Mesenteric fat pad (tissue), 1 donor: Measurements from ENCODE around the gene SNRNP70. TPM values are rescaled to one million over a fixed set of nuclear protein-coding genes. Genes with fewer than 3 reads are reported as not detected.

ENCODE experiments used
- DNase-seq: peaks from one replicate; pipeline ENCODE4 v3.0.0-alpha.2; 2020; ENCODE audit warnings: low spot score
- total RNA-seq: library from RNA; stranded (reverse); fragmentation: NEBNext Ultra II Directional; extraction: Animal tissue kit (Norgen Biotek cat#: 25700); gene quantifications from one replicate; pipeline ENCODE4 v1.2.1, GENCODE V29; 2021
- donor health status: DM: yes; HTN: yes; CAD: no.

The SNRNP70 gene
- total RNA-seq, 1 donor from 2014 or later = 148 TPM

DNA sequence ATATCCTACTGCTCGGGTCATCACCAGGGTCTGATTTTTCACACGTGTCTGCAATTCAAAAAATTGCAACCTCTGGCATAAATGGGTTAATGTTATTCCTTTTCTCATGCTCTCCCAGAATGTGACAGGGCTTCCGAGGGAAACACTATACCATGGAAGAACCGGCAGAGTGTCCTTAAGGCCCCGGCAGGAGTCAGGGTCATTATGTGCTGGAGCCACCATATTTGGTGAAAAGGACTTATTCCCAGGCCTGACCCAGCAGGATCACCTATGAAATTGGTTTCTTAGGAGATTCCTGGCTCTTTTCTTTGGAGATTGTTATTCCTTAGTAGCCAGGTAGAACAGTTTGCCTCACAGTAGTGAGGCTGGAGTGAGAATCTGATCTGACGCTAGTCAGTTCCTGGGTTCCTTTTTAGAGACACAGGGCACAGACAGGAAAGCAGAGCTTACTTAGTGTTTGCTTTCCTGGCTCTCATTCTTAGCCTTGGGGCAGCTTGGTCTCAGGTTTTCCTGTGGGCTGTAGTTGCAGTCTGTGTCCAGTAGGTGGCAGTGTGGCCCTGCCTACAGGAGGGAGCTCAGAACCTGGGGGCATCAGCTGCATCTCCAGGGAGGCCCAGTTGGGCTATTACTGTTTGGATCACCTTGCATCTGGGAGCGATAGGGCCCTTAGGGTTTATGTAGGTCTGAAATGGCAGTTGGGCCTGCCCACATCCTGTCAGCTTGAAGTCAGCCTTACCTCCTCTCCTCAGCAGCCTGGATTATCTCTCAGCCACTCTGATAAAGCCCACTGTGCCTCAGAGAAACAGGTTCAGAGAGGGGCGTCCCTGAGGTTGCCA, 12.4 kb downstream of the SNRNP70 start:
- no peak for DNase-seq

DNA sequence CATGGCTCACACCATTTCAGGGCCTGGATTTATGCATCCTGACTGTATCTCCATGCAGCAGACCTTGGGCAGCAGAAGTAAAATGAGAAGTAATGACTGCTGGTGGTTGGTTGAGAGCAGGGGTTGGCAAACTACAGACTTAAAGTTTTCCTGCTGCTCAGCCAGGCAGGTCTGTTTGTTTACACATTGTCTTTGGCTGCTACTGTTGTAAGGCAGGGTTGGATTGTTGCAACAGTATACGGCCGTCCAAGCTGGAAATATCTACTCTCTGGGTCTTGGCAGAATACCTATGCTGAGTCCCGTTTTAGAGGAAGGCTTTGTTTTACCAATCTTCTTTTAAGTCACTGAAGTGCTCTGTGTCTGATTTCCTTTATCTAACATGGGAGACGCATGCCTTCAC, 13.5 kb downstream of the SNRNP70 start:
- no peak for DNase-seq

DNA sequence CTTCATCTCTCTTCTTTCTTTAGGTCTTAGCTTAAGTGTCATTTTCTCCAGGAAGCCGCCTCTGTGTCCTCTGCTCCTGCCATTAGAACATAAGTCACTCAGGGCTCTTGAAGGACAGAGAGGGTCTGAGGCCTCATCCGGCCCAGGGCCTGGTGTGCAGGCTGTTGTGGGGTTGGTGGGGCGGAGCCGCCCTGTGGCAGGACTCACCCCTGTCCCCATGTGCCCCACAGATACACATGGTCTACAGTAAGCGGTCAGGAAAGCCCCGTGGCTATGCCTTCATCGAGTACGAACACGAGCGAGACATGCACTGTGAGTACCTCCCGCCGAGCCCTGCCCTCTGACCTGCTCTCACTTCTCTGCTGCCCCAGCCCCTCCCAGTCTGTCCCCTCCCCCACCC, 15.9 kb downstream of the SNRNP70 start:
- DNase-seq = no peak

DNA sequence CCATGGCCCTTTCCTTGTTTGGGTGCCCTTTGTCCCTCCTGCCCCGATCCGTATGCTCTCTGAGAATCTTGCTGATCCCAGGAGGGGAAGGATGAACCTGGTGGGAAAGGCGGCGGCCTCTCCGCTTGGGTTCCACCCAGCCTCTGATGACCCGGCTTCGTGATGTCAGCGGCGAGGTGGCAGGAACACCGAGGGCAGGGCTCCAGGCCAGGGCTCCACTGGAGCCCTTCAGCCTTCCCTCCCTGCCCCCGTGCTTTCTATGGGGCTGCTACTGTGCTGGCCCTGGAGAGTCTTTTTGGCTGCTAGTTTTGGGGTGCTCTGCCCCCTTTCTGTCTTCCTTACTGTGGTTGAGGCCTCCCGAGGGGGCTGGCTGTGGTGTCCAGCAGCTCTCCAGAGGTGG, 17.1 kb downstream of the SNRNP70 start:
- DNase-seq = no peak

DNA sequence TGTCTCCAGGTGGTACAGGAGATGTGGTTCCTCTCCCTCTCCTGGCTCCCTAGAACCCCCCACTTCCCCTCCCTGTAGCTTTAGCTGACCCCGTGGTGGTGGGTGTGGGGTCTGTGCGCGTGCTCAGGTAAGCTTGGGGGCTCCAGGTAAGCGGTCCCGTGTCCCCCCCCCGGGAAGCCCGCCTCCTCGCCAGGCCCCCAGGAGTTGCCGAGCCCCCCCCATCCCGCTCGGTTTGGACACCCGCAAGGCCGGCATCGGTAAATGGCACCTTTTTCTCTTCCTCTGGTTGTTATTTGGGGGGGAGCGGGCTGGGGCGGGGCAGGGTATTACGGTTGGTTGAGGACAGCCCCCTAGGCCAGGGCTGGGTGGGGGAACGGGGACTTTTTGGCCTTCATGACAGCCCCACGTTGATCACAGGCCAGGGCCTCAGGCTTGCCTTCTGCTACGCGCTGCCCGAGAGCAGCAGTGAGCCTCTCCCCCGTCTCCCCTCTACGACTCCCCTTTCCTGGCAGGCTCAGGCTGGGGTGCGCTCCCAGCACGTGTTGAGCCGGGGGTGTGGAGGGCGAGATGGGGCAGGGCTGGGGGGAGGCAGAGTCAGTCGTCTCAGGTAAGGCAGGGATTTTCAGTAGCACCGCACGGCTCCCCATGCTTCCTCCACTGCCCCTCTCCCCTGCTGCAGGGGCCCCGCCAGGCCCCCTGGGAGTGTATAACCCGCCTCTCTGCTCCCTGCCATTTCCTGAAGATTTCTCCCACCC, 18.3 kb downstream of the SNRNP70 start:
- DNase-seq = no peak

DNA sequence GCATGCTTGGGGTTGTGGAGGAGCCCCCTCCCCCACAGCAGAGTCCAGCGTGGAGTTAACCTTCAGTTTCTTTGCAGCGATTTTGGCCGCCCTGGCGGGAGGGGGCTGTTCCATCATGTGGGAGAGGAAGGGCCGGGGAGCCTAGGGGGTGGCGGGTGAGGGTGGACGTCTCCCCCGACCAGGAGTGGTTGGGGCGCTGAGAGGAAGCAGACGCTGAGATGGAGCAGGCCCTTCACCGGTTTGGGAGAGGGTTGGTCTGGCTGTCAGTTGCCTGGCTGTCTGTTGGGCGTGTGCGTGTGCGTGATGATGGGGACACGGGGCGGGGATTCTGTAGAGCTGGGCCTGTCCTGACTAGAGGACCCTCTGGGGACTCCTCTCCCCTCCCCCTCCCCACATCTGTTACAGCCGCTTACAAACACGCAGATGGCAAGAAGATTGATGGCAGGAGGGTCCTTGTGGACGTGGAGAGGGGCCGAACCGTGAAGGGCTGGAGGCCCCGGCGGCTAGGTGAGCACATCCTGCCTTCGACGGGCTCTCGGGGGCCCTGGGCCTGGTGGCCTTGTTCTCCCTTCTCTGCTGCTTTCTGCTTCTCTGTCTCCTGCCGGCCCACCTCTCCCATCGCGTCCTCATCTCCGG, 19.1 kb downstream of the SNRNP70 start:
- no peak for DNase-seq

DNA sequence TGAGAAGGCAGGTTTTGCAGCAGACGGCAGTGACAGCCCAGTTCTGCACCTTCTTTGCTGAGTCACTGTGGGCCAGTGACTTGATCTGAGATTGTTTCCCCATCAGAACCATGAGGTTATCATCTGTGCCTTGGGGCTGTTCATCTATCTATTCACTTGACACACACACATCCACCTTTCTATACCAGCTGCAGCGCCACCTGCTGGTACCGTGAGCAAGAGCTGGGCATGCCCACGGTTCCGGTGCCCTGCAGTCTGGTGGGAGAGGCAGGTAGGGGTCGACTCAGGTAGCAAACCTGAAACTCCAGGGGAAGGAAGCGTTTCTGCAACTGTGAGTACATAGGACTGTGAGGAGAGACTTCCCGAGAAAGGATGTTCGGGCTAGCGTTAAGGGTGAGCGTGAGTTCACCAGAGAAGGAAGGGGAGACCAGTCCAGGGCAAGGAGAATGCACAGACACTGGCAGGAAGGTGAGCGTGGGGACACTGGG, 21.4 kb downstream of the SNRNP70 start:
- no peak for DNase-seq

DNA sequence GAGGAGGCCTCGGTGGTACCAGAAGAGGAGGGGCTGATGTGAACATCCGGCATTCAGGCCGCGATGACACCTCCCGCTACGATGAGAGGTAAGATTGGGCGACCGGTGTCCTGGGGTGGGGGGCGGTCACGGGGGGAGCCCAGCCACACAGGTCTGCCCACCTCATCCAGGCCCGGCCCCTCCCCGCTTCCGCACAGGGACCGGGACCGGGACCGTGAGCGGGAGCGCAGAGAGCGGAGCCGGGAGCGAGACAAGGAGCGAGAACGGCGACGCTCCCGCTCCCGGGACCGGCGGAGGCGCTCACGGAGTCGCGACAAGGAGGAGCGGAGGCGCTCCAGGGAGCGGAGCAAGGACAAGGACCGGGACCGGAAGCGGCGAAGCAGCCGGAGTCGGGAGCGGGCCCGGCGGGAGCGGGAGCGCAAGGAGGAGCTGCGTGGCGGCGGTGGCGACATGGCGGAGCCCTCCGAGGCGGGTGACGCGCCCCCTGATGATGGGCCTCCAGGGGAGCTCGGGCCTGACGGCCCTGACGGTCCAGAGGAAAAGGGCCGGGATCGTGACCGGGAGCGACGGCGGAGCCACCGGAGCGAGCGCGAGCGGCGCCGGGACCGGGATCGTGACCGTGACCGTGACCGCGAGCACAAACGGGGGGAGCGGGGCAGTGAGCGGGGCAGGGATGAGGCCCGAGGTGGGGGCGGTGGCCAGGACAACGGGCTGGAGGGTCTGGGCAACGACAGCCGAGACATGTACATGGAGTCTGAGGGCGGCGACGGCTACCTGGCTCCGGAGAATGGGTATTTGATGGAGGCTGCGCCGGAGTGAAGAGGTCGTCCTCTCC, 22.6 kb downstream of the SNRNP70 start:
- no peak for DNase-seq

DNA sequence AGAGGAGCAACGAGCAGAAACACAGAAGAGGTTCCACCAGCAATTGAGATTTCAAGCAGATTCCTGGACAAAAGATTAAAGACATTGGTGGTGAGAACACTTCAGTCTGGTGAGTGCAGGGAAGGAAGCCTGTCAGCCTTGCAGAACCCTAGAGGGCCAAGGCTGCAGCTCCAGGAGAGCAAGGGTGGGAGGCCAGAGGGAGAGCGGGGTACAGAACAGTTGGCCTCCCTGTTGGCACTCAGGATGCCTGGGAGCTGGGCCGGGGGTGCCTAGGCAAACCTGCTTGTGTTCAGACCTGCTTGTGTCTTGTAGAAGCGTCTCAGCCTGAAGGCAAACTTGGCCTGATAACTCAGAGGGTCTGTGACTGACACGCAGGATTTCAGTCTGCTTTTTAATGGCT, 23.8 kb downstream of the SNRNP70 start:
- DNase-seq = no peak

DNA sequence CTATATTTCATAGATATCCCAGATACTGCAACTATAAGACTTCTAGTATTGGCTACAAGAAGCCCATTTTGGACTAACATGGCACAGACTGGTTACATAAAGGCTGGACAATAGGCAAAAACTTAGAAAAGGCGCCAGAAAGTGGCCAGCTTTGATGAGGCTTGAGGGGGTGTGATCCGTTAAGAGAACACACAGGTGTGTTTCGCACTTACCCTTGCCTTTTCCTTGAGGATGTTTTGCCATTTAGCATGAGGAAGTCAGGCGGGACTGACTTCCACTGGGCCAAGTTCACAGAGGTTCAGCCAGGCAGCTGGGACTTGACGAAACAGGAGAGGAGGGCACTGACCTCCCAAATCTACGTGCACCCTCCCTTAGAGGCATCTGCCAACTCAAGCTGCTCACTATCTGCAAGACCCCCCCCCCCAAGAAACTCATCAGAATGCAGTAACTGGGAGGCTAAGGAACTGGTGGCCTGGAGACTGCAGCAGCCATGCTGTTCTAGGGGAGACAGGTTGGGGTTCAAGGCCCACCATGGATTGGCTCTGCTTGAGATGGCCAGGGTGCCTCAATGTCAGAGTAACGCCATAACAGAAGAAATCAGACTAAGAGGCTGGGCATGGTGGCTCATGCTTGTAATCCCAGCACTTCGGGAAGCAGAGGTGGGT, 24.4 kb downstream of the SNRNP70 start:
- no peak for DNase-seq

DNA sequence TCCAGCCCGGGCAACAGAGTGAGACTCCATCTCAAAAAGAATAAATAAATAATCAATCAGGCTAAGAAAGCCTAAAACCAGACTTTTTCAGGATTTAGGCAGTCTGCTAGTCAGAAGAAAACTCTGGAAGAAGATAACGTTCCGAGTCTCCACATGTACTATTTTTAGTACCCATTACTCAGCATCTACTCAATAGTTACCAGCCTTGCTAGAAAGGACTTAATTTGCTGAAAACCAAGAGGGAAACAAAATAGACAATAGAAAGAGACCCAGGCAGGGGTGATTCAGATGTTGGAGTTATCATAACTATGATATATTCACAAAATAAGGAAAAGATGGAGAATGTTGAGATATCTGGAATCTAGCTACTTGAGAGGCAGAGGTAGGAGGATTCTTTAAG, 25.3 kb downstream of the SNRNP70 start:
- DNase-seq = no peak

DNA sequence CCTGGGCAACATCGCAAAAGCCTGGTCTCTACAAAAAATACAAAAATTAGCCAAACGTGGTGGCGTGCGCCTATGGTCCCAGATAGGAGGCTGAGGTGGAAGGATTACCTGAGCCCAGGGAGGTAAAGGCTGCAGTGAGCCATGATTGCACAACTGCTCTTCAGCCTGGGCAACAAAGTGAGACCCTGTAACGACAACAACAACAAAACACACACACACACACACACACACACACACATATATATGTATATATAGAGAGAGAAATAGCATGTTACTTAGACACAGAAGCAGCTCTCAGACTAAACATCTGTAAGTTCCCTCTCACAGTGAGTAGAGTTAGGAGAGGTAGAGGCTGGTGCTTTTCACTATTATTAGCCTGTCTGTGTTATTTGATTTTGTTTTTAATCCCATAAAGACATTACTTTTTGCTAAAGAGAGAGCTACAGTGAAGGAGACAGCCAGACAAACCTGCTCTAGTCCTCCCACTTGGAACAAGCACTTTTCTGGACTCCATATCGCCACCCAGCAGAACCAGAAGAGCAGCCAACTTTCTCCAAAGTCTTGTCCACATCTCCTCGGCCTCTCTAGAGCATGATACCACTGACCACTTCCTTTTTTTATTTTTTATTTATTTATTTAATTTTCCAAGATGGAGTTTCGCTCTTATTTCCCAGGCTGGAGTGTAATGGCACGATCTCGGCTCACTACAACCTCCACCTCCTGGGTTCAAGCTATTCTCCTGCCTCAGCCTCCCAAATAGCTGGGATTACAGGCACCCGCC, 26.2 kb downstream of the SNRNP70 start:
- DNase-seq = no peak

DNA sequence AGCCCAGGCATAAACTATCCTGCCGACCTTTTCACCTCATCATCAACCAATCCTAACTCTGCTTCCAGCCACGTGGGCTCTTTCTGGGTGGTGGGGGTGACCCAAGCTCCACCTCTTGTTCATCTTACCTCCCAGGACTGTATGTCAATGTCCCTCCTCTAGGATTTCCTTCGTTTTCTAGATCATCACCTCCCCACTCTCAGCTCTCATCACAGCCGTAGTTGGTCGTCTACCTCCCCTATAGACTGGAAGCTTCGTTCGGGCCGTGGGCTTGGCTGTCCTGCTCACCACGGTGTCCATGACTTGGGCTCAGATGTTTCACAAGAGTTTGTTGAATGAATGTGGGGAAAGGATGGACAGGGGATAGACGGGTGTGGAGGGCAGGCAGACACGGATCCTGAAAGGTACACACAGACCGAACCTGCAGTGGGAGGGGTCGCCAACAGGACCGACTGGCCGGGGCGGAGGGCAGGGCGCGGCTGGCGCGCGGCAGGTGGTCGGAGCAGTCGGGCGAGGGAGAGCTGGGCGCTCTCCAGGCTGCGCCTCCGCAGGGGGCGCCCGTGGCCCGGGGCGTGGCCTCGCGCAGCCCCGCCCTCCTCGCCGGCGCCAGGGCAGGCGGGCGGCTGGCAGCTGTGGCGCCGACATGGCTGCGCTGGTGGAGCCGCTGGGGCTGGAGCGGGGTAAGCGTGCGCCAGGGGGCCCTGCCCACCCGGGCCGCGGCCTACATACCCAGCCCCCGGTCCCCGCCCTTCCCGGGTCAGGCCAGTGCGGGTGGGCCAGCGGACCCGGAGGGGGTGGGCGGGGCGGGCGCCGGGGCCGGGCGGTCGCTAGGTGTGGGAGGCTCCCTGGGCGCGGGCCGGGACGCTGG, 28.7 kb downstream of the SNRNP70 start, which contains the start of gene LIN7B:
LIN7B (plus strand) TSS at position 609 of the 868 bp plus-strand sequence; CDS start at position 644, 35 bp downstream.
- no peak for DNase-seq

DNA sequence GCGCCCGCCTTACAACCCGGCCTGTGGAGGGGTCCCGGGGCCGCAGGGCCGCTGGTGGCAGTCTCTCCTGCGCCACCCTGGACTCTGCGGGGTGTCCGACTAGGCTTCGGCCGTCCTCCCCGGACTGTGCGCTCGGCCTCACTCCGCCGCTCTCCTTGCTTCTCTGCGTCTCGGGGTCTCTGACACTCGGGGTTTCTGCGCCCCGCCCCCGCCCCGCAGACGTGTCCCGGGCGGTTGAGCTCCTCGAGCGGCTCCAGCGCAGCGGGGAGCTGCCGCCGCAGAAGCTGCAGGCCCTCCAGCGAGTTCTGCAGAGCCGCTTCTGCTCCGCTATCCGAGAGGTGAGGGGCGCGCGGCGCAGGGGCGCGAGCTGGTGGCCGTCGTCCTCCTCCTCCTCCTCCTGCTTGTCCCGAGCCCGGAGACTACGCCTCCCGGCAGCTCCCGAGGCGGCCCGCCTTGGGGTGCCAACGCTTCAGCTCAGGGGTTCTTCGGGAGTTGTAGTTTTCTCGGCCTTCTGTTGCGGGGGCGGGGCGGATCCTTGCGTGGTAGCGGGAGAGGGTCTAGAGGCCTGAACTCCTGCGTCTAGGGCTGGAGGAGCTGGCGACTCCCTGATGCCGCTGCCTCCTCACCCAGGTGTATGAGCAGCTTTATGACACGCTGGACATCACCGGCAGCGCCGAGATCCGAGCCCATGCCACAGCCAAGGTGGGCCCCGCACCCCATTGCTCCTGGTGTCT, 29.5 kb downstream of the SNRNP70 start:
- DNase-seq = no peak

DNA sequence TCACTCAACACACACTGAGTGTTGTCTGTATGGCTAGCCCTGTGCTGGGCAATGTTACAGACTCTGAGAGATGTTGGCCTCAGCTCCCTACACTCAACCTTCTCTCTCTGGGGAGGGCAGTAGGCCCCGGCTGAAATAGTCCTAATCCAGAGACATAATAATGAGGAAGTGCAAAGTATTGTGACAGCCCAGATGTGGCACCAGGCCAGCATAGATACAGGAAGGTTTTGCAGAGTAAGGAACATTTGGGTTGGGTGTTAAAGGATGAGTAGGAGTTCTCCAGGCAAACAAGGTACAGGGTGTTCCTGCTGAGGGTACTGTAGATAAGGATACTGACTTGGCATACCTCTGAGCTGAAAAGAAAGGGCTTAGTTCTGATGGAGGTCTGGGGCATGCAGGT, 31.3 kb downstream of the SNRNP70 start:
- no peak for DNase-seq

DNA sequence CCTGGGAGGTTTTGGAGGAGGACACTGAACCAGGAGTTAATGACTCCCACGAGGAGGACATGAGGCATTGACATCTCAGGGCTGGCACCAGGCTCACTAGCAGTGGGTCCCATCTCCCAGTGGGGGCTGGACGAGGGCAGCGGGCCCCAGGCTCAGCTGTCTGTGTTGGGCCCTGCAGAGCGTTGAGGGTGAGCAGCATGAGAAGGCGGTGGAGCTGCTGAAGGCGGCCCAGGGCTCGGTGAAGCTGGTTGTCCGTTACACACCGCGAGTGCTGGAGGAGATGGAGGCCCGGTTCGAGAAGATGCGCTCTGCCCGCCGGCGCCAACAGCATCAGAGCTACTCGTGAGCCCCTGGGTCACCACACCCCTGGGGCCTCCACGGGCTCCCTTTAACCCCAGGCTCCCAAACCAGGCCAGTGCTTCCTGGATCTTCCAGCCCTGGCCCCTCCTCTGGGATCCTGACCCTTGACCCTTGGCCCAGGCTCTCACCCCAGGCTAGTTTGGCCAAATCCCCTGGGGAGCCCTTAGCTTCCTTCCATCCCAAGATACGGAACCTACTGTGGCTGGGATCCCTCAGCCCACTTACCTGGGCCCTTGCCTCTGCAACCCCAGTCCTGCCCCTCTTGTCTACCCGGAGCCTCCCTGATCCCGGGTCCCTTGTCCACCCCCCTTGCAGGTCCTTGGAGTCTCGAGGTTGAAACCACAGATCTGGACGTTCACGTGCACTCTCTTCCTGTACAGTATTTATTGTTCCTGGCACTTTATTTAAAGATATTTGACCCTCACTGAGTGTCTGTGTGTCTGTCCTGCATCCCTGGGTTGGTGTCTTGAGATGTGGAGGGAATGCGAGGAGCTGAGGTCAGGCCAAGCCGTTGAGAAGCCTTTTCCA, 32.7 kb downstream of the SNRNP70 start:
- DNase-seq = no peak
